GM12872 (cell line): ENCODE data around the gene RPS6KA4.

Experiments
- TF ChIP-seq, protein P1 (sequence below): IDR thresholded peaks from 3 replicates; pipeline ENCODE4 v1.5.1; 2011; ENCODE audit warnings: low read depth, mild to moderate bottlenecking, low read length, moderate library complexity; ENCODE audit not compliant: insufficient read depth

Gene RPS6KA4

DNA sequence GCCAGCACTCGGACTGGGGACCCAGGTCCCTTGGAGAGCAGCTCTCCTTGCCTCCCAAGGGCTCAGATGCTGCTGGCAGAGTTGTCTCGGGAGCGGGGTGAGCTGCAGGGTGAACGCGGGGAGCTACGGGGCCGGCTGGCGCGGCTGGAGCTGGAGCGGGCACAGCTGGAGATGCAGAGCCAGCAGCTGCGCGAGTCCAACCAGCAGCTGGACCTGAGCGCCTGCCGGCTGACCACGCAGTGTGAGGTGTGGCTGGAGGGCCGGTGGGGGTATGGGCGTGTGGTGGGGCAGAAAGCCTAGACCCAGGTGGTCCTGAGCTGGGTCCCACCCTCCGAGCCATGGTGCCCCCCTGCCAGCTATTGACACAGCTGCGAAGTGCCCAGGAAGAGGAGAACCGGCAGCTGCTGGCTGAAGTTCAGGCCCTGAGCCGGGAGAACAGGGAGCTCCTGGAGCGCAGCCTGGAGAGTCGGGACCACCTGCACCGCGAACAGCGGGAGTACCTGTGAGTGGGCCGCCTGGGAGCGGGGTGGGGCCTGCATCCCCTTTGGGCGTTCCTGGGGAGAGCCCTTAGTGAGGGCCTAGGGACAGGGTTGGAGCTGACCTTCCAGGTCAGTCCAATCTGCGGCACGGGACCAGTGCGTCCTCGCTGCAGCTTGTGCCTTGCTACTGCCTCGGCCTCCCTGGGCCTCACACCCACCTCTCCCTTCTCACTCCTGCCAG is 5.8 kb upstream of the RPS6KA4 start:
- TF ChIP-seq, protein P1, sequence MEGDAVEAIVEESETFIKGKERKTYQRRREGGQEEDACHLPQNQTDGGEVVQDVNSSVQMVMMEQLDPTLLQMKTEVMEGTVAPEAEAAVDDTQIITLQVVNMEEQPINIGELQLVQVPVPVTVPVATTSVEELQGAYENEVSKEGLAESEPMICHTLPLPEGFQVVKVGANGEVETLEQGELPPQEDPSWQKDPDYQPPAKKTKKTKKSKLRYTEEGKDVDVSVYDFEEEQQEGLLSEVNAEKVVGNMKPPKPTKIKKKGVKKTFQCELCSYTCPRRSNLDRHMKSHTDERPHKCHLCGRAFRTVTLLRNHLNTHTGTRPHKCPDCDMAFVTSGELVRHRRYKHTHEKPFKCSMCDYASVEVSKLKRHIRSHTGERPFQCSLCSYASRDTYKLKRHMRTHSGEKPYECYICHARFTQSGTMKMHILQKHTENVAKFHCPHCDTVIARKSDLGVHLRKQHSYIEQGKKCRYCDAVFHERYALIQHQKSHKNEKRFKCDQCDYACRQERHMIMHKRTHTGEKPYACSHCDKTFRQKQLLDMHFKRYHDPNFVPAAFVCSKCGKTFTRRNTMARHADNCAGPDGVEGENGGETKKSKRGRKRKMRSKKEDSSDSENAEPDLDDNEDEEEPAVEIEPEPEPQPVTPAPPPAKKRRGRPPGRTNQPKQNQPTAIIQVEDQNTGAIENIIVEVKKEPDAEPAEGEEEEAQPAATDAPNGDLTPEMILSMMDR, result no peak

DNA sequence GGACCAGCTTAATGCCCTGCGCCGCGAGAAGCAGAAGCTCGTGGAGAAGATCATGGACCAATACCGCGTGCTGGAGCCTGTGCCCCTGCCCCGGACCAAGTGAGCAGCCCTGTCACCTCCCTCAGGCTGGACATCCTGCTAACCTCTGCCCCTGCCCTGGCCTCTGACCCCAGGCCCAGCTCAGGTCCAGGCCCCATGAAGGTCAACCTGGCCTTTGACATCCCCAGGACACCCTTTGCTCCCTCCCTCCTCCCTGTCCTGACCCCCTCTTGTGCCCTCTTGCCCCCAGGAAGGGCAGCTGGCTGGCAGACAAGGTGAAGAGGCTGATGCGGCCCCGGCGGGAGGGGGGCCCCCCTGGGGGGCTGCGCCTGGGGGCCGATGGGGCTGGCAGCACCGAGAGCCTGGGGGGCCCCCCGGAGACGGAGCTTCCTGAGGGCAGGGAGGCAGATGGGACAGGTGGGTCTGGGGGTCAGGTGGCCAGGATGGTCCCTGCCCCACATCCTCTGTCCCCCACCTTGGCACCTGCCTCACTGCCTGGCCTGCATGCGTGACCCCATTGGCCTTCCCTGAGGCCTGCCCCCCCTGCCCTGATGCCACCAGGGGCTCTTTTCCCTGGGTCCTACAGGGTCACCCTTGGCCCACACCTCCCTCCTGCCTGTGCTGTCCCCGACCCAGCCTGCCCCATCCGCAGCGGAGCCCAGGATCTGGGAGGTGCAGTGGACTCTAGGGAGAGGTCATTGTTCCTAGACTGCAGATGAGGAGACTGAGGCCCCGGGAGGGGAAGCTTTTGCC is 5.1 kb upstream of the RPS6KA4 start:
- TF ChIP-seq, protein P1, result no peak

DNA sequence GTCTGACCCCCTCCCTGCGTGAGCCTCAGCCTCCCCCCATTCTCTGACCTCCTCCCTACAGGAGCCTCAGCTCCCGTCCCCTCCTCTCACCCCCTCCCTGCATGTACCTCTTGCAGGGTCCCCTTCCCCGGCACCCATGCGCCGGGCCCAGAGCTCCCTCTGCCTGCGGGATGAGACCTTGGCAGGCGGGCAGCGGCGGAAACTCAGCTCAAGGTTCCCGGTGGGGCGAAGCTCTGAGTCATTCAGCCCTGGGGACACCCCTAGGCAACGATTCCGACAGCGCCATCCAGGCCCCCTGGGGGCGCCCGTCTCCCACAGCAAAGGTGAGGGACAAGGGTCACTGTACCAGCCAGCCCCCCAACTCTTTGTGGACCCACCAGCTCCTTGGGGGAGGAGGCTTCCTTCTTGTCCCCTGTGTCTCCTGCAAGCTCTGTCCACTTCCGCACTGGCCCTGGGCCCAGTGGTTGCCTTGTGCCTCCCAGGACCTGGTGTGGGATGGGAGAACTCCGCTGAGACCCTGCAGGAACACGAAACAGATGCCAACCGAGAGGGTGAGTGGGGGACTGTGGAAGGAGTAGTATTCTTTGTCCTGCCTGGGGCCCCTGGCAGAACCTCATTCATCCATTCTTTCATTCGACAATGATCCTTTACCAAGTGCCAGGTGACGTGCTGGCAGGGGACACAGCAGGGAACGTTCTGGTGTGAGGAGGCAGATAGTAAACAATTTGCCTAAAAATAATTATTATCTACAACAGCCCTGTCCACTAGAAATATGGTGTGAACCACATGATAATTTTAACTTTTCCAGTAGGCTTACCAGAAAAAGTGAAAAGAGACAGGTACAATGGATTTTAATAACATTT is 3.7 kb upstream of the RPS6KA4 start:
- TF ChIP-seq, protein P1, result peak; percentile 65

DNA sequence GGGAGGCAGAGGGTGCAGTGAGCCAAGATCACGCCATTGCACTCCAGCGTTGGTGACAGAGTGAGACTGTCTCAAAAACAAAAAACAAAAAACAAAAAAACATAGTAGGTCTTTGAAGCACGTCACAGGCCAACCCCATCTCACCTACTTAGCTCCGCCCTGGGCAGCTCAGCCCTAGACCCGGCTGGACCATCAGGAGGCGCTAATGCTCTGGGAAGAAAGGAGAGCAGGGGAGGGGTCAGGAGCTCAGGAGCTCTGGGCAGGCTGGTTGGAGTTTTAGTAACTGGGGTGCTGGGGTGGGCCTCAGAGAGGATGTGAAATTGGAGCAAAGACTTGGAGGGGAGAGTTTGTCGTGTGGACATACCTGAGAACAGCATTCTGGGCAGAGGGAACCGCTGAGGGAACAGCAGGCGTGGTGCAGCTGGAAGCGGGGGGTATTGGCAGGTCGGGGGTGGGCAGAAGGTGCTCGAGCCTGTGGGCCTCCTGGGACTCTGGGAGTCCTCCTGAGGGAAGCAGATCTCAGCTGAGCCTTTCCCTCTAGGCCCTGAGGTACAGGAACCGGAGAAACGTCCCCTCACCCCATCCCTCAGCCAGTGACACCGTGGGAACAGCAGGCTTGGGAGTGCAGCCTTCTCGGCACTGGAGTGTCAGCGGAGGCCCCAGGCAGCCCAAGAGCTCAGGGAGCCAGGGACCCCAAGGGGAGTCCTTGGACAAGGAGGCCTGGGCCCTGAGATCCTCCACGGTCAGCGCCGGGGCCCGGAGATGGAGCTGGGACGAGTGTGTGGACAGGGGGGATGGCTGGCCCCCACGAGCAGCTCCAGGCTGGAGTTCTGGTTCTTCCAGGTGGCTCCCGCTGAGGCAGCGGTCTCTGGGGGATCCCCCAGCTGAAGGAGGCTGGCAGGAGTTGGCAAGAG is 2.2 kb upstream of the RPS6KA4 start:
- TF ChIP-seq, protein P1, result peak; percentile 46; the same call in 2 of the 3 replicates

DNA sequence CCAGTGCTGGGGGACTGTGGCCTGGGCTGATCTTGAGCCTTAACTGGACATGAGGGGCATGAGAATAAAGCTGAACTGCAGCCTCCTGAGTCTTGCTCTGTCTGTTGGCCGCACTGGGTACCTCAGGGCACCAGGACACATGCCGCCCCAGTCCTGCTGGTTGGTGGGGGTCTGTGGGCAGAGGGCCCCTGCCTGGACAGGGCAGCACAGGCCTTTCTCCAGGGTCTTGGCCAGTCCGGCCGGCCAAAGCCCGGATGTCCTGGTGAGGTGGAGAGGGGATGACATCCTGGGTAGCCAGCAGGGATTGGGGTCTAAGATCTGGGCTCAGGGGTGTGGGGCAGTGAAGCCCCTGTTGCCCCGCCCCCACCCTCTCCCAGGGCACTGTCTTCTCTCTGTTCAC is 1.5 kb upstream of the RPS6KA4 start:
- TF ChIP-seq, protein P1, result no peak

DNA sequence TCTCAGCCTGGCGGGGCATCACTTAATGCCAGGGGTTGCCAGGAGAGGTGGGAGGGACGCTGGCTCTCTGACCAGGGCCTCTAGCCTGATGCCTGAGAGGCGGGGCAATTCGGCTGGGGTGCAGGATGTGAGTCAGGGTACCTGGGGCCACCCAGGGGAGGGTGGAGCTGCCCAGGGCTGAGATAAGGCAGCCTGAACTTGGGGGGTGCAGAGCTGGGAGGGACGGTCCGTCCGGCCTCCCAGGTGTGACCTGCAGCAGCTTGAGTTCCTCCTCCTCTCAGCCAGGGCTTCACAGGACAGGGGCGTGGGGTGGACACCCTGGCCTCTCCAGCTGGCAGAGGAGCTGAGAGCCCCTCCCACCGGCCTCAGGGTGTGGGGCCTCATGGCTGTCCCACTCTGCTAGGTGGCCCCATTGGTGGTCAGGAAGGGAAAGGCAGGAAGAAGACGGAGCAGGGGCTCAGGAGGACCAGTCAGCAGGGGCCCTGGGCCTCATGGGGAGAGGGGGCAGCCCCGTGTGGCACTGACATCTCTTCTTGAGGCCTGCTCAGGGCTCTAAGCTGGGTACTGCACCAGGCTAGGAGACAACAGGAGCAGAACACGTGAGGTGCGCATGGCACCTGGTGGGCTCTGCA is 942 bp upstream of the RPS6KA4 start:
- TF ChIP-seq, protein P1, result no peak
